Measurements from ENCODE around the gene KCNJ11.

DNA sequence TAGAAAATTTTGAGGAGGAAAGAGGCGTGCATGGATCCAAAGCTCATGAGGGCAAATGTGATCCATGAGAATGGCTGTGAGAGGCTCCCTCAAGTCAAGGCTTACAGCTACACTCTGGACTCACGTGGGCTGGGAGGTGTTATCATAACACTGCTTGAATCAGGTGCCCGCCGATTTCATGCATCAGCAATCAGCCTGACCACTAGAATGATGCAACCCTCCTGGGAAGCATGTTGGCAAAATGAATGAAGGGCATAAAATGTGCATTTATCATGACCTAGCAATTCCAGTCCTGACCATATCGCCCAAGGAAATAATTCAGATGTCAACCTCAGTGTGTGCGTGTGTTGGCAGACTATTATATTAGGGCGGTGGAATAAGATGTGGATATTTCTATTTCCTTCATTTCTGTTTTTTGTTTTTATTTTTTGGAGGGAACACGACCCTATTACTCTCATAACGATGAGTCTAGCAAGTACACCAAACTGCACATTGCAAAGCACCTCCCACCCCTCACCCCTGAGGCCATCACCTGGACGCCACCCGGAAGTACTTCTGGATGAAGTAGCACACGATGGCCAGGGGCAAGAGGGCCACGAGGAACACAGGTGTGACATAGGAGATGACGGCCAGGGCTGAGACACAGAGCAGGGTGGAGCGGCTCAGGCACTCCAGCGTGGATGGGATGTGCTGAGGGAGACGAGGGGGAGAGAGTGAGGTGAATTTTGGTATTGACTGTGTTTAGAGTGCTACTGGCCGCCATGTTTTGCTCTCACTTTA lies 15.7 kb upstream of the KCNJ11 start:
- TF ChIP-seq POLR2AphosphoS5 (IDR thresholded peaks at IDR 0.05; ENCODE audit: low read depth, low read length): no peak
- no peak for TF ChIP-seq POLR2A (IDR thresholded peaks at IDR 0.05; ENCODE audit: low read depth, low read length)
